PFSK-1 (cell line): ENCODE results near the gene HOXA9.

Experiments used
- FOXP2 ChIP-seq: optimal IDR thresholded peaks from 2 replicates; pipeline ENCODE3; 2011; ENCODE audit warnings: borderline replicate concordance, control low read depth, inconsistent platforms; ENCODE audit not compliant: insufficient read depth; ENCODE audit errors: extremely low read length, extremely low read depth
- POLR2AphosphoS5 ChIP-seq: IDR thresholded peaks from 2 replicates; pipeline ENCODE4 v1.6.1; 2012; ENCODE audit warnings: low read depth, mild to moderate bottlenecking, control low read depth, low read length, moderate library complexity
- REST ChIP-seq, 2 experiments: IDR thresholded peaks; 2 replicates each; pipeline versions ENCODE4 v1.6.1 to v1.8.0; 2011 to 2012; ENCODE audit warnings: low read depth in 2 of 2, low read length in 2 of 2, control low read depth in 1 of 2, inconsistent platforms in 1 of 2, mild to moderate bottlenecking in 1 of 2, moderate library complexity in 1 of 2; ENCODE audit not compliant: insufficient read depth in 1 of 2
- SIN3A ChIP-seq: IDR thresholded peaks from 2 replicates; pipeline ENCODE4 v1.6.1; 2012; ENCODE audit warnings: mild to moderate bottlenecking, low read length, moderate library complexity, borderline replicate concordance; ENCODE audit not compliant: insufficient read depth
- TAF1 ChIP-seq: IDR thresholded peaks from 2 replicates; pipeline ENCODE4 v1.6.1; 2012; ENCODE audit warnings: low read length, control low read depth, borderline replicate concordance; ENCODE audit not compliant: insufficient read depth

The HOXA9 gene

DNA sequence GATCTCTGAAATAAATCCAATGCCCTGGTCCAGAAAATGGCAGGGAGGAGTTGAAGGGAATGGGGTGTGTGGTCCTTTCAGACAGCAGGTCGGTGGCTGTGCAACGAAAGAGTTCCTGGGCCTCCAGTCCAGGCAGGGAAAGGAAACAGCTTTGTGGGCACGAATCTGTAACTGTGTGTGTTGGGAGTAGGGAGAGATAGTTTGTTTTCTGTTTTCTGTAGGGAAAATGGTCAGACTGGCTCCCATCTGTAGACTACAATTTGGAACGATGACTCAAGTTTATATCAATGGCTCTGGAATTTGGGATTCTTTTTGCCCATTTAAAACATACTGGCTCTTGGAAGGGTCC, 2.6 kb upstream of the HOXA9 start:
- no peak for TF ChIP-seq FOXP2
- TF ChIP-seq TAF1, result no peak
- no peak for TF ChIP-seq SIN3A
- TF ChIP-seq POLR2AphosphoS5, result no peak
- no peak for TF ChIP-seq REST (IDR thresholded peaks at IDR 0.05; ENCODE audit: insufficient read depth in 1 of 2, low read depth in 2 of 2, low read length in 2 of 2)

- TF ChIP-seq FOXP2 (no peak), TAF1 (no peak), REST (IDR thresholded peaks at IDR 0.05; ENCODE audit: insufficient read depth in 1 of 2, low read depth in 2 of 2, low read length in 2 of 2) (no peak), SIN3A (no peak), POLR2AphosphoS5 (no peak)
Observed at GRCh38 chr7:27166531-27167505, 1.5 kb upstream of the HOXA9 start.

DNA sequence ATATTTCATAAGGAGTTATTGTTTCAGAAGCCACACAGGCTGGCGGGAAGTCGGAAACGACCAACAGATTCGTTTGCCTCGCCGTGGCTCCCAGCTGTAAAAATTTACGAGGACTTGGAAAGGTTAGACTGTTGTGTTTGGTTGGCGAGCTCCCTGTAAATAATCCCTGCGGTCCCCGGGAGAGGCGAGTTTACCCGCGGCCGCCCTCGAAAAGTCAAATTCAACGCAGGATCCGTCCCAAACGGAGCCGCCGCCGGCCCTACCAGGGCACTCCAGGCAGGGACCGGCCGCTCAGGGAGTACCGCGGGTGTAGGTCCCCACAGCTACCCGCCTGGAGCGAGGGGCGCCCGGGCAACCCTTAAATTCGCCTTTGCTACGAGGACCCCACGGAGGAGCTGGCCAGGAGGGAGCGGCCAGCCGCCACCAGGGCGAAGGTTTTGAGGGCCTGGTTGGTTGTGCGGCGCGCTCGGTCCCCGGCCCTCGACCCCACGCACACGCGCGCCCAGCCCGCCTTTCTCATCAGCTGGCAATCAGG, 726 bp upstream of the HOXA9 start:
- TF ChIP-seq REST (IDR thresholded peaks at IDR 0.05; ENCODE audit: insufficient read depth in 1 of 2, low read depth in 2 of 2, low read length in 2 of 2) (no peak), SIN3A (no peak), POLR2AphosphoS5 (no peak), FOXP2 (no peak)

GRCh38 chr7:27164367-27165088, 809 bp downstream of the HOXA9 start:
- no peak for TF ChIP-seq FOXP2

DNA sequence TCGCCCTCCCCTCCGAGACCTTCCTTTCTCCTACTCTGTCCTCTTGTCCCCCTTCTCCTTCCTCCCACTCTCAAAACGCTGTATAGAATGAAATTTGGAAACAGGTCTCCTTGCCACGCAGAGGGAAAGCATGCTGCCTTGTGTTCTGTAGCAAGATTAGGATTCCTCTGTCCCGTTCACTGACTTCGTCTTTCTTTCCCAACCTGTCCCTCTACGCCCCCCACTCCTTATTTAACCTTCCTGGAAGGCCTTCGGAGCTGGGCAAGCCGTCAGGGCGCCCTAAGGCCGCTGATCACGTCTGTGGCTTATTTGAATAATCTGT, 1.3 kb downstream of the HOXA9 start:
- no peak for TF ChIP-seq REST (IDR thresholded peaks at IDR 0.05; ENCODE audit: insufficient read depth in 1 of 2, low read depth in 2 of 2, low read length in 2 of 2)
- TF ChIP-seq POLR2AphosphoS5, result no peak
- TF ChIP-seq SIN3A, result no peak
- no peak for TF ChIP-seq FOXP2
- no peak for TF ChIP-seq TAF1
